Gastroesophageal sphincter (tissue), 3 donors: ENCODE data around the gene FAM171A2.

Source experiments
- POLR2A ChIP-seq, 2 donors: fragments of 450-650 bp; IDR thresholded peaks; one replicate each; pipeline ENCODE4 v1.6.1; 2017; ENCODE audit warnings: antibody characterized with exemption in 2 of 2, mild to moderate bottlenecking in 2 of 2, moderate library complexity in 1 of 2
- POLR2AphosphoS5 ChIP-seq: sonication (generic); formaldehyde crosslinking; IDR thresholded peaks from one replicate; pipeline ENCODE4 v1.6.1; 2017; ENCODE audit warnings: antibody characterized with exemption
- TF ChIP-seq, protein P1 (sequence below), 4 experiments: fragments of 200-600 bp in 2 of 4; fragments of 450-650 bp in 2 of 4; sonication (generic) in 1 of 4; IDR thresholded peaks; one replicate each; pipeline ENCODE4 v1.5.1; 2017 to 2019; ENCODE audit warnings: antibody characterized with exemption in 4 of 4, mild to moderate bottlenecking in 2 of 4, moderate library complexity in 2 of 4

DNA sequence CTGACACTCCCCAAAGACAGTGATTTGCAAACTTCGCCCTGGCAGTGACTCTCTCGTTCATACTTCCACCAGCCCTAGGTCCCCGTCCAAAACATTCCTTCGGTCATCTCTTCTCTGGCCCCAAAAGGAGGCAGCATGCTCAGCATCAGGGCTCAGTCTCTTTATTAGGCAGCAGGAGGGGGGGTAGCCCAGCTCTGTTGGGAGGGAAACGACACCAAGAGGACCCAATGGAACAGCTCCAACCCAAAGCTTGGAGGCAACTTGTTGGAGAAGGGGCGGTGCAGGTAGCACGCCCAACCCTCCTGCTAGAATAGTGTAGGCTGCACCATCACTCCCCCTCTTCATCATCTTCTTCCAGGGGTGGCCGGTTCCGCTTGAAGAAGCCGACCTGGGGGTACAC is 8.4 kb upstream of the FAM171A2 start:
- TF ChIP-seq POLR2AphosphoS5 (no peak), POLR2A (IDR thresholded peaks at IDR 0.05) (no peak)
- TF ChIP-seq, protein P1, sequence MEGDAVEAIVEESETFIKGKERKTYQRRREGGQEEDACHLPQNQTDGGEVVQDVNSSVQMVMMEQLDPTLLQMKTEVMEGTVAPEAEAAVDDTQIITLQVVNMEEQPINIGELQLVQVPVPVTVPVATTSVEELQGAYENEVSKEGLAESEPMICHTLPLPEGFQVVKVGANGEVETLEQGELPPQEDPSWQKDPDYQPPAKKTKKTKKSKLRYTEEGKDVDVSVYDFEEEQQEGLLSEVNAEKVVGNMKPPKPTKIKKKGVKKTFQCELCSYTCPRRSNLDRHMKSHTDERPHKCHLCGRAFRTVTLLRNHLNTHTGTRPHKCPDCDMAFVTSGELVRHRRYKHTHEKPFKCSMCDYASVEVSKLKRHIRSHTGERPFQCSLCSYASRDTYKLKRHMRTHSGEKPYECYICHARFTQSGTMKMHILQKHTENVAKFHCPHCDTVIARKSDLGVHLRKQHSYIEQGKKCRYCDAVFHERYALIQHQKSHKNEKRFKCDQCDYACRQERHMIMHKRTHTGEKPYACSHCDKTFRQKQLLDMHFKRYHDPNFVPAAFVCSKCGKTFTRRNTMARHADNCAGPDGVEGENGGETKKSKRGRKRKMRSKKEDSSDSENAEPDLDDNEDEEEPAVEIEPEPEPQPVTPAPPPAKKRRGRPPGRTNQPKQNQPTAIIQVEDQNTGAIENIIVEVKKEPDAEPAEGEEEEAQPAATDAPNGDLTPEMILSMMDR (IDR thresholded peaks at IDR 0.05), result no peak
